Osteoblast (primary cell): ENCODE results near the gene LCLAT1. TPM values are rescaled to one million over a fixed set of nuclear protein-coding genes. Genes with fewer than 3 reads are reported as not detected.

Experiments used
- DNase-seq: peaks from one replicate; pipeline ENCODE4 v3.0.0; 2011; ENCODE audit warnings: low spot score, mixed read lengths; ENCODE audit not compliant: insufficient read length; ENCODE audit errors: missing footprints
- H2AFZ ChIP-seq: 2 replicates; pipeline ENCODE4 v1.6.0; 2011; ENCODE audit warnings: mild to moderate bottlenecking, low read length
- H3K27ac ChIP-seq: 2 replicates; pipeline ENCODE4 v1.5.1; 2011; ENCODE audit warnings: mild to moderate bottlenecking, low read depth, low read length, moderate library complexity
- H3K27me3 ChIP-seq: 2 replicates; pipeline ENCODE4 v1.6.0; 2012; ENCODE audit warnings: mild to moderate bottlenecking, control low read depth, inconsistent platforms, low read length, moderate library complexity; ENCODE audit not compliant: insufficient read depth
- H3K36me3 ChIP-seq: 2 replicates; pipeline ENCODE4 v1.5.1; 2011; ENCODE audit warnings: mild to moderate bottlenecking, low read length, control low read depth, moderate library complexity; ENCODE audit not compliant: insufficient read depth
- H3K4me1 ChIP-seq: 2 replicates; pipeline ENCODE4 v1.5.1; 2011; ENCODE audit warnings: mild to moderate bottlenecking, low read length, control low read depth, moderate library complexity; ENCODE audit not compliant: insufficient read depth
- H3K4me2 ChIP-seq: 2 replicates; pipeline ENCODE4 v1.6.0; 2011; ENCODE audit warnings: mild to moderate bottlenecking, low read length; ENCODE audit not compliant: insufficient read depth
- H3K4me3 ChIP-seq: fragments of 200-600 bp; sonication (generic); 3 replicates; pipeline ENCODE4 v1.5.1; 2012; ENCODE audit warnings: mild to moderate bottlenecking, low read length, inconsistent platforms; ENCODE audit not compliant: insufficient read depth
- H3K79me2 ChIP-seq: 2 replicates; pipeline ENCODE4 v1.6.0; 2012; ENCODE audit warnings: mild to moderate bottlenecking, low read length, control low read depth, inconsistent platforms; ENCODE audit not compliant: insufficient read depth
- H3K9me3 ChIP-seq: 2 replicates; pipeline ENCODE4 v1.5.1; 2011; ENCODE audit warnings: low read depth, low read length, control low read depth
- H4K20me1 ChIP-seq: 2 replicates; pipeline ENCODE4 v1.6.0; 2012; ENCODE audit warnings: mild to moderate bottlenecking, low read length, control low read depth; ENCODE audit not compliant: insufficient read depth
- CTCF ChIP-seq: IDR thresholded peaks from 2 replicates; pipeline ENCODE4 v1.5.1; 2011; ENCODE audit warnings: mild to moderate bottlenecking, low read depth, low read length, moderate library complexity; ENCODE audit errors: extremely low read depth
- total RNA-seq: library from RNA; depleted of rRNA; stranded (reverse); fragments of >200 nt; gene quantifications from 2 replicates; pipeline ENCODE4 v1.2.3, GENCODE V29; 2012

The LCLAT1 gene
- total RNA-seq, 1 donor: 29.7 TPM

GRCh38 chr2:30663806-30664205 lies 216.8 kb downstream of the LCLAT1 start:
- H3K4me3 ChIP-seq: no peak overlapping the region
- H3K4me2 ChIP-seq: no peak overlapping the region
- H3K4me1 ChIP-seq: peaks cover 27% of the 10 kb centered on the region
- H3K79me2 ChIP-seq: no peaks in the 10 kb centered on the region
- H3K36me3 ChIP-seq: no peaks in the 10 kb centered on the region
- H3K9me3 ChIP-seq: no peaks in the 10 kb centered on the region
- DNase-seq: no peak
- no peaks in the 10 kb centered on the region for H4K20me1 ChIP-seq
- H2AFZ ChIP-seq: no peak overlapping the region
- TF ChIP-seq CTCF: no peak
- no peak overlapping the region for H3K27ac ChIP-seq
- H3K27me3 ChIP-seq: no peaks in the 10 kb centered on the region

- H3K4me2 ChIP-seq: peak overlapping the region; percentile 8
- peak overlapping the region; percentile 92 for H3K27ac ChIP-seq
- DNase-seq: peak; percentile 93
Measured at GRCh38 chr2:30664761-30665358, 217.8 kb downstream of the LCLAT1 start.

GRCh38 chr2:30665761-30666265 lies 218.8 kb downstream of the LCLAT1 start:
- no peaks in the 10 kb centered on the region for H3K27me3 ChIP-seq
- H3K79me2 ChIP-seq: no peaks in the 10 kb centered on the region
- no peaks in the 10 kb centered on the region for H4K20me1 ChIP-seq
- H3K9me3 ChIP-seq: no peaks in the 10 kb centered on the region
- no peak for TF ChIP-seq CTCF
- DNase-seq: no peak
- no peaks in the 10 kb centered on the region for H3K36me3 ChIP-seq
- no peak overlapping the region for H3K4me2 ChIP-seq
- H2AFZ ChIP-seq: peak overlapping the region; percentile 32
- H3K4me3 ChIP-seq: no peak overlapping the region
- H3K4me1 ChIP-seq: peaks cover 27% of the 10 kb centered on the region
- peak overlapping the region; percentile 92 for H3K27ac ChIP-seq

More at GRCh38 chr2:30664761-30665358, 217.8 kb downstream of the LCLAT1 start:
- no peak for TF ChIP-seq CTCF
- no peaks in the 10 kb centered on the region for H4K20me1 ChIP-seq
- H3K9me3 ChIP-seq: no peaks in the 10 kb centered on the region
- no peaks in the 10 kb centered on the region for H3K79me2 ChIP-seq
- no peaks in the 10 kb centered on the region for H3K36me3 ChIP-seq
- H3K27me3 ChIP-seq: no peaks in the 10 kb centered on the region
- peaks cover 27% of the 10 kb centered on the region for H3K4me1 ChIP-seq
- peak overlapping the region; percentile 82 for H2AFZ ChIP-seq
- H3K4me3 ChIP-seq: peak overlapping the region; percentile 7

GRCh38 chr2:30666266-30666874 lies 219.3 kb downstream of the LCLAT1 start:
- Histone ChIP-seq H3K4me2 (no peak overlapping the region), H3K79me2 (no peaks in the 10 kb centered on the region), H3K27ac (peak overlapping the region; percentile 92), H3K36me3 (no peaks in the 10 kb centered on the region), H3K4me3 (no peak overlapping the region), H4K20me1 (no peaks in the 10 kb centered on the region), H2AFZ (peak overlapping the region; percentile 32), H3K9me3 (no peaks in the 10 kb centered on the region), H3K27me3 (no peaks in the 10 kb centered on the region), H3K4me1 (peaks cover 27% of the 10 kb centered on the region)
- peak; percentile 62 for DNase-seq
- no peak for TF ChIP-seq CTCF
